HG03095 (cell line): ENCODE measurements around the gene UVRAG.

Experiments
- ATAC-seq: cut with Tn5 transposase; IDR thresholded peaks from one replicate; pipeline ENCODE4 v1.9.1; 2021; ENCODE audit warnings: moderate library complexity; ENCODE audit not compliant: unreplicated experiment

UVRAG gene

DNA sequence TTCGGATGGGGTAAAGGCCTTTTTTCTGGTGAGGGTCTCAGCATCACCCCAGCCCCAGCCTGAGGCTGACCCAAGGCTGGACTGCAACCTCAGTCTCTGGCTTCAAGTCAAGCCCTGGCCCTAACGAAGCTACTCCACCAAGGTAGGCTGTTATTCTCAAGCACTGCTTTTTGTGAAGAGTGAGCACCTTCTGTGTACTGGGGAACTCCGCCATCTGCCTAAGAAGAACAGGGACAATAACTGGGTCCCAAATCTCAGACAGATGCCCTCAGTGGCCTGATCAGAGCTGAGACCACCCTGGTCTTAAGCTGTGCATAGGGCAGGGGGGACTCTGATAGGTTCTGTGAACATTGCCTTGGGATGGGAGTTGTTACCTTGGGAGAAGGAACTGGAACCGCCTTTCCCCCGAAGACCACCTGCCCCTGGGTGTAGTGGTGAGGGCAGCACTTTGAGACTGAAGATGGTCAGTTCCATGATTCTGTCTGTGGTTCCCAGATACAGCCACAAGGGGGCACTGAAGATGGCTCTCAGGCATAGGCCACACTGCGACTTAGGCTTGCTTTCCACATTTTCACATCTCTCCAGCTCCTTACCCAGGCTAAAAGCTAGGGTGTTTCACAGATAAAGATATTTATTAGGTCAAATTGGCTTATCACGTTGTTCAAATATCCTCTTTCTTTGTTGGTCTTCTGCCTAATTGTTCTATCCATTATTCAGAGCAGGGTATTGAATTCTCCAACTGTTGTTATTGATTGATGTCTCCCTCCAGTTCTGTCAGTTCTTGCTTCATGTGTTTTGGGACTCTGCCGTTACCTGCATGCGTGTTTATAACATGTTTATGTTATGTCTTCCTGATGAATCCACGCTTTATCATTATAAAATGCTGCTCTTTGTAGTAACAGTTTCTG, 11.8 kb upstream of the UVRAG start:
- peak; percentile 71 for ATAC-seq

DNA sequence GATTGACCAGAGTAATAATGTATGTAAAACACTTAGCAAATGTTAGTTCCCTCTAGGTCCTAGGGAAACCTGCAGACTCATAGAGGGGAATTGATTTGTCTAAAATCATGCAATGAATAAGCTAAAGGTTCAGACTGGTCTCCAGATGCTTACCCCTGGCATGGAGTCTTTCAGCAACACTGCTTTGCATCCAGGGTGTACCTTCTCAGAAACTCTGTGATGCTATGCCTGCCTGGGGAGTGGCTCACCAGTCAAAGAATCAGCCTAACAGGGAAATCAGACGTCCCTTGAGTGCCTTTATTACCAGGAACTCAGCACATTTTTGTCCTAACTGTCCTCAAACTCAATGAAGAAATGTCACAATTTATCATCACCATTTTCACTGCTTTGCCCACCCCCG, 5.9 kb upstream of the UVRAG start:
- no peak for ATAC-seq

- ATAC-seq: no peak
Measured at GRCh38 chr11:75809991-75810390, 5.0 kb upstream of the UVRAG start.

DNA sequence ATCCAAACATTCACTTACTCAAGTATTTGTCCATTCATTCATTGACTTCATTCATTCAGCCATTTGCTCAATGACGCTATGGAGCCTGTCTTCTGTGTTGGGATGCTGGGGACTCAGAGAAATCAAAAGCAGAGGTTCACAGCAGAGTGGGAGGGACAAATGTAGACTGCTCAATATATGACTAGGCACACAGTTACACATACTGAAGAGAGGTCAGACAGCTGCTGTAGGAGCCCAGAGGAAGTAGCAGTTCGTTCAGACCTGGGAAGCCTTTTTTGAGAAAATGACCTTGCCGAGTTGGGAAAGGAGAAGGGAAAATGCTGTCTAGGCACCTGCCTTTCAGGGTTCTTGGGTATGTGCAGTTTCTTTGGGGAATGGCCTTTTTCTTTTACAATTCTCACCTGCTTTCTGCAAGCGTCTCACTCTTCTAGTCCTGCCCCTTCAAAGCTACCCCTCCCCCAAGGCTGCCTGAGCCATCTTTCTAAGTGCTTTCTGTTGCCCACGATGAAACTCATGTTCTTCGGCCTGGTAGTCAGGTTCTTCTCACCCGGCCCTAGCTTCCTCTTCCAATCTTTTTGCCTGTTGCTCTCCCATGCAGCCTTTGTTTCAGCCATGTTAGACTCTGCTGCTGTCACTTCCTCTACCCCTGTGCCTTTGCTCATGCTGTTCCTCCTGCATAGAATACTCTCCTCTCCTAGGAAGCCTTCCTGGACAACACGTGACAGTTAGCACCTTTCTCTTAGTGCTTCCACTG, 4.2 kb upstream of the UVRAG start:
- ATAC-seq: peak; percentile 29

DNA sequence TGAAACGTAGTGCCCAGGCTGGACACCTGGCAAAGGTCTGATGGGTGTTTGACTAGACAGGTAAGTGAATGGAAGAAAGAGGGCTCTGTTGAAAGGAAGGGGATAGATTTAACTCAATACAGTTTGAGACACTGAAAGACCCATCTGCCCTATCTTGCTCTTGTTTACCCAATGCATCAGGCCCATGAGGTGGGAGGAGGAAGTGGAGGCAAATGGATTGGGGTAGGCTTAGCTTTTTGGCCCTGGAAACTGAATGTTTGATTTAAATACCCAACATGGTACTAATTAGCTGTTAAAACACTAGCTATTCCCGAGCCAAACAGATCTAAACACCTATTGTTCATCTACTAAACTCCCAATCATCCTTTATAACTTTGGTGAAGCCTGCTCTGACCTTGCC, 3.5 kb upstream of the UVRAG start:
- ATAC-seq: no peak

DNA sequence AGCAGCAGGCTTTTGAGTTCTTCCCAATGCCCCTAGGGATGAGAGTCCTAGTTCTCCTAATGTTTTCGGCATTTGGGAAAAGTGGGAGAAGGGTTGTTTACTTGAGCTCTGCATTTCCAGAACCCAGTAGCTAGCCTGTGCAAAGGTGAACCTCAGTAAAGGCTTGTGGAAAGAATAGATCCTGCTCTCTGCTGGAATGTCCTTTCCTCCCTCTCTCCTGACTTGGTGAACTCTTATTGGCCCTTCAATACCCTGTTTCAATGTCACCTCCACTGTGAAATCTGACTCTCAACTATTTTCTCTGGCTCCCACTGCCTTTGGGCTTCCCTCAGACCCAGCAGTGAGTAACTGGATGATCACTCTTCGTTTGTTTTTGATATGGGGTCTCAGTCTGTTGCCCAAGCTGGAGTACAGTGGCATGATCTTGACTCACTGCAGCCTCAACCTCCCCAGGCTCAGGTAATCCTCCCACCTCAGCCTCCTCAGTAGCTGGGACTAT, 2.4 kb upstream of the UVRAG start:
- no peak for ATAC-seq

- no peak for ATAC-seq
Measured at GRCh38 chr11:75813124-75813523, 1.9 kb upstream of the UVRAG start.

GRCh38 chr11:75813622-75814039, 1.4 kb upstream of the UVRAG start:
- no peak for ATAC-seq

DNA sequence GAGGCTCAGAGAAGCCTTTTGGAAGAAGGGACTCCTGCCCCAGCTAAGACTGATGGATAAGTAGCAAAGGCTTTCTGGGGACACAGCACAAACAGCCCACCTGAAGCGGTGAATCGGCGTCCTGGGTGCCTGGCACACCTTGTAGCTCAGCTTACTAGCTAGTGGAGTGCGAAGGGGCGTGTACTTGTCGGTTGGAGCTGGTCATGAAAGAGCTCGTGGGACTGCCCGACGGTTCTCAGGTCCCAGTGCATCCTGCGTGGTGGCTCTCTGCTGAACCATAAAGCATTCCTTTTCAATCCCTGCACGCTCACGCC, 690 bp upstream of the UVRAG start:
- ATAC-seq: peak; percentile 12

GRCh38 chr11:75815345-75816168, 547 bp downstream of the UVRAG start:
- ATAC-seq: peak; percentile 13

DNA sequence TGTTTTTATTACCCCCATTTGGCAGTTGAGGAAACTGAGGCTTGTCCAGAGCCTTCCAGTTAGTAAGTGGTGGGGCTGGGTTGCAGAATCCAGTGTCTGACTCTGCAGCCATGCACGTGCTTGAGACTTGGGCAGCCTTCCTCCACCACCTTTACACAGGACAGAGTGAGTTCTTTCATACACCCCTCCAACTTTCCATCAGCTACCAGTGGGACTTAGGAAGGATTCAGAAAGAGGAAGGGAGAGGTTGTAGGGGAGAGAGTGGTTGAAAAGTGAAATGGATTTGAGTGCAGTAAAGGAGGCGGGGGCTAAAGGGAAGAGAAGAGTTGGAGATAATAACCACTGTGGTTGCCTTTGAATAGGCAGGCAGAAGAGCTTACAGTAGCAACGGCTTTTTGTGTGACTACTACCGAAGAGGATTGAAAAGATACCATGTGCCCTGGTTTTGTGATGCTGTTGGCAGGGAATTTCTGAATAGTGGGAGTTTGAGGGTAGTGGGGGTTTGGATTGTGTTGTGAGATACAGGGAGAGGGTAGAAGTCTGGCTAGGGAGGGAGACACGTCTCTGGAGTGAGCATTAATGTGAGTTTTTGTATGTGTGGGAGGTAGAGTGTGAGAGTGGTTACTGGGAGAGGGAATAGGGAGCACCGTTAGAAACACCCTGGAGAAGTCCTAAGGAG, 1.7 kb downstream of the UVRAG start:
- no peak for ATAC-seq

DNA sequence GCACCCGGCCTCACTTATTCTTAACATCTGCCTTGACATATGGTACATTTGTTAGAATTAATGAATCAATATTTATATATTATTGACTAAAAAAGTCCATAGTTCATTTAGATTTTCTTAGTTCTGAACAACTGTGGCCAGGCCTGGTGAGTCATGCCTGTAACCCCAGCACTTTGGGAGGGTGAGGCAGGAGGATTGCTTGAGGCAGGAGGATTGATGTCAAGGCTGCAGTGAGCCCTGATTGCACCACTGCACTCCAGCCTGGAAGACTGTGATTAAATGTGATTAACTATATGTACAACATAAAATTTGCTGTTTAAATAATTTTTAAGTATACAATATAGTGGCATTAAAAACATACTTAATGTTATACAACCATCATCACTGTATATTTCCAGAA, 5.6 kb downstream of the UVRAG start:
- no peak for ATAC-seq

DNA sequence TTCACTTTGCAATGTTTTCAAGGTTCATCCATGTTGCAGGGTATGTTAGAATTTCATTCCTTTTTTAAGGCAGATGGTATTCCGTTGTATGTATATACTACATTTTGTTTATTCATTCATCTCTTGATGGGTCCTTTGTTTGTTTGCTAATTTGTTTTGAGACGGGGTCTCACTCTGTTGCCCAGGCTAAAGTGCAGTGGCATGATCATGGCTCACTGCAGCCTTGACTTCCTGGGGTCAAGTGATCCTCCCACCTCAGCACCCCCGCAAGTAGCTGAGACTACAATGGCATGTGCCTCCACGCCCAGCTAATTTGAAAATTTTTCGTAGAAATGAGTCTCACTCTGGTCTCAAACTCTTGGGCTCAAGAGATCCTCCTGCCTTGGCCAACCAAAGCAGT, 6.2 kb downstream of the UVRAG start:
- no peak for ATAC-seq

DNA sequence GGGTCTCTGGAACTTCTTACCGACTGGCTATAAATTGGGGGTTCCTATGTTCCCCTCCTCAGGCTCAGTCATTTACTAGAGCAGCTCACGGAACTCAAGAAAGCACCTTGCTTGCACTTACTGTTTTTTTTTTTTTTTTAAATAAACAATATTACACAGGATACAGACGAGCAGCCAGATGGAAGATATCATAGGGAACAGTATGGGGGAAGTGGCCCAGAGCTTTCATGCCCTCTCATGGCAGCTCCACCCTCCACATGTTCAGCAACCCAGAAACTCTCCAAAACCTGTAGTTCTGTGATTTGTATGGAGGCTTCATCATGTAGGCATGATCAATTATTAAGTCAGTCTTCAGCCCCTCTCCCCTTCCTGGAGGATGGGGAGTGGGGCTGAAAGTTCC, 7.5 kb downstream of the UVRAG start:
- ATAC-seq: no peak

GRCh38 chr11:75823415-75823814, 8.4 kb downstream of the UVRAG start:
- ATAC-seq: no peak

DNA sequence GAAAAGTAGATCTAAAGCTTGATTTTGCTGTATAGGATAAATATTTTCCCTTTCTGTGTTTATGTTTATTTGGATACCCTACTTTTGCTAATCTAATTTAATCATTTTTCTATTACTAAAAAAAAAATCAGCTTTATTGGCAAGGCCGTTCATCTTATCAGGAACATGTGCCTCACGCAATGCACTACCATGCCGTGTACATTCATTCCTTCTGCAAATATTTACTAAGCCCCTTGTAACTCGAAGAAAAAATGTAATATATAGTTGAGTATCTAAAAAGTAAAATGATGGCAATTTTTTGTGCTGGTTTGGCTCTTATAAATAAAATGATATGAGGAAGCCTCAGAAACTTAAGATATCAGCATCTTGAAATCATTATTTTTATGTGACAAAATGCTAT, 8.9 kb downstream of the UVRAG start:
- no peak for ATAC-seq

DNA sequence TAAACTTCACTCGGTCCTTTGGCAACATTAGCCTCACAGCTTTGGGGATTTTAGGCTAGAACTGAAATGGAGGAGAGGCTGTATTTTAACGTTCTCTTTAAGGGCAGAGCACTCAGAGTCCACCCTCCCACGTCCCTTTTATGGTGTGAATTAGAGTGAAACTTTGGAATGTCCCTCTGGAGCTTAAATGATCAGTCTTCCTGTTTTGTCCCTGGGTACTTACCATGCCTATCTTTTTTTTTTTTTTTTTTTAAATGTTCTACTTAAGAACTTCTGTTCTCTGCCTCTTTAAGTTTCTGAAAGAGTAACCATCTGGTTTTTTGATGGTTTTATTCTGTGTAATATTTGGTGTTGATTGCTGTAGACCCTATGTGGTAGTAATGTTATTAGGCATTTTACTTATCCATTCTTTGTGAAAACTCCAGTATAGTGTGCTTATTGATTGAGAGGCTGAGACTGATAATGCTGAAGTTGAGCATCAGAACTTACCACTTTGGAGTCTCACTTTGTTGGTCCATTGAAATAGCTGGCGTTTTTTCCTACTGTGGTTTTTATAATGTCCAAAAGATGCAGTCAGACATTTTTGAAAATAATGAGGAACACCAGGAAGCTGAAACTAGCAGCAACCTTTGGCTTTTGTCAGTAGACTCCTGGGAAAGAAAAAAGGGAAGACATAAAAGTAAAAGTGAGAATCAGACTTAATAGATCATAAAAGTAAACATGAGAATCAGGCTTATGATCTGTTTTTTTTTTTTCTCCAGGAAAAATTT, 11.6 kb downstream of the UVRAG start:
- ATAC-seq: no peak

- no peak for ATAC-seq
Measured at GRCh38 chr11:75827562-75827961, 12.6 kb downstream of the UVRAG start.

DNA sequence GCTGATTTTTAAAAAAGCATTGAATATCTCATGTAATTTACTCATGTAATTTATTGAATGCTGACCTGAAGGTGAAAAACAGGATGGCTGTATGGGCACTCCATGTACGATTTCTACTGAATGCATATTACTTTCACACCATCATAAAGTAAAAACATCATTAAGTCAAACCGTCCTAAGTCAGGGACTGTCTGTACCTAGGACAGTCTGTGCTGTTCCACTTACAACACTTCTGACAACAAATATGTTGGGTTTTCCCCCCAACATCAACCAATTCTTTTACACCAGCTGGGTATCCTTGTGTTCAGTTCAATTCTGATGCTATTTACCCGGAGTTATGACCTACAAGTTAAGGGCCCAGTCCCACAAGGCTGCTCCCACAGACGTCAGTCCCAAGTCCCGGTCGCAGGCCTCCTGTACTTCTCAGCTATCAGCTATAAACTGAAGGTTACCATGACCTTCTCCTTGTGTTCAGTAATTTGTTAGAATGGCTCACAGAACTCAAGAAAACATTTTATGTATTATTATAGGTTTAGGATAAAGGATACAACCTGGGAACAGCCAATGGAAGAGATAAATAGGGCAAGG, 17.0 kb downstream of the UVRAG start:
- ATAC-seq: no peak

- ATAC-seq: no peak
Measured at GRCh38 chr11:75834728-75835127, 19.7 kb downstream of the UVRAG start.
